GM10248 (cell line): ENCODE measurements around the gene TENT5A.

Experiments used
- CTCF ChIA-PET: fragments of 300-600 bp; sonication (Branson Sonifier 250); formaldehyde crosslinking; extraction: SDS; loops from one replicate; lab custom pipeline; 2021; ENCODE audit warnings: antibody characterized with exemption; lab: Yijun Ruan, JAX
- POLR2A ChIA-PET: fragments of 350-650 bp; sonication (Branson Sonifier 250); formaldehyde crosslinking; extraction: SDS; loops from one replicate; lab custom pipeline; 2020; ENCODE audit warnings: antibody characterized with exemption; lab: Yijun Ruan, JAX
- DNase-seq: peaks from one replicate; pipeline ENCODE4 v3.0.0; 2012; ENCODE audit errors: extremely low spot score
- CTCF ChIP-seq: IDR thresholded peaks from 2 replicates; pipeline ENCODE4 v1.5.1; 2012; ENCODE audit warnings: mild to moderate bottlenecking, low read depth; ENCODE audit errors: extremely low read depth, missing control alignments, control extremely low read depth

Gene TENT5A

GRCh38 chr6:81739230-81740195 lies 13.0 kb downstream of the TENT5A start:
- TF ChIP-seq CTCF, result no peak
- no peak for DNase-seq
- ChIA-PET CTCF (interaction anchor here (1.0 to 1.3 kb wide), 2 partner anchors 13 to 267 kb away, joined by 3 to 4 read pairs; partner anchors contain the start of gene TENT5A), POLR2A (interaction anchor here (0.5 kb wide), 1 partner anchor 768 kb away, joined by 4 read pairs; no protein-coding TSS in a partner anchor)

- no peak for TF ChIP-seq CTCF
- POLR2A ChIA-PET, result no interaction called here
- DNase-seq, result no peak
- CTCF ChIA-PET, result interaction anchor here (4.6 kb wide), 1 partner anchor 10 kb away, joined by 16 read pairs; no protein-coding TSS in a partner anchor
Measured at GRCh38 chr6:81736428-81736827, 16.1 kb downstream of the TENT5A start.

DNA sequence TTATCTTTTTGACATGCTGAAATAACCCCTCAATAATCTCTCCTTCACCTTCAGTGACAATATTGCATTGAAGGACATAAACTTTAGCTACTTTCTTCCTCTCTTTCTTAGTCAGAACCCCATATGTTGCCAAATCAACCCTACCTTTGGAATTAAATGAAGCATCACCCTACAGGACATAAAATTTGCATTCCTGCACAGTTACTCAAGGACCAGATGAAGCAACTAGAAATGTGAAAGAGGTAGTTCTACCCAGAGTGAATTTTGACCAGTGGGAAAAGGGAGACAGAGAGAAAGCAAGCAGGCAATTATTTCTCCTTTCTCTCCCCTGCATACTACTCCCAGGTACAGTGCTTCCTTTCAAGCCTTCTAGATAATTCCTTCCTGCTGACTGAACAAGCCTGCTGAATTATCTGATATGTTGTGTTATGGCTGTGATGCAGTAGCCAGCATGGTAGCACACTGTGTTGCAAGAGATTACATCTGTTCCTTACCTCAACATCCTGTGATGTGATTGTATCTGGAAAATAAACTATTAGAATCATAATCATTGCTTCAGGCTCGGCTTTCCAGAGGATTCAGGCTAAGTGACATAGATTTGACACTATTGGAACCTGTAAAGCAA lies 16.6 kb downstream of the TENT5A start:
- ChIA-PET POLR2A (no interaction called here), CTCF (interaction anchor here (1.4 to 4.8 kb wide), 6 partner anchors 8 to 305 kb away, joined by 5 to 28 read pairs (median 8); no protein-coding TSS in a partner anchor)
- no peak for DNase-seq
- no peak for TF ChIP-seq CTCF

- no peak for DNase-seq
- ChIA-PET CTCF (interaction anchor here (0.8 to 4.8 kb wide), 12 partner anchors 9 to 306 kb away, joined by 3 to 28 read pairs (median 5); no protein-coding TSS in a partner anchor), POLR2A (no interaction called here)
- no peak for TF ChIP-seq CTCF
Measured at GRCh38 chr6:81734500-81735150, 17.9 kb downstream of the TENT5A start.

- POLR2A ChIA-PET, result no interaction called here
- no peak for DNase-seq
- no peak for TF ChIP-seq CTCF
- CTCF ChIA-PET, result interaction anchor here (0.8 to 4.8 kb wide), 10 partner anchors 9 to 306 kb away, joined by 3 to 28 read pairs (median 5); no protein-coding TSS in a partner anchor
Measured at GRCh38 chr6:81734081-81734480, 18.4 kb downstream of the TENT5A start.

DNA sequence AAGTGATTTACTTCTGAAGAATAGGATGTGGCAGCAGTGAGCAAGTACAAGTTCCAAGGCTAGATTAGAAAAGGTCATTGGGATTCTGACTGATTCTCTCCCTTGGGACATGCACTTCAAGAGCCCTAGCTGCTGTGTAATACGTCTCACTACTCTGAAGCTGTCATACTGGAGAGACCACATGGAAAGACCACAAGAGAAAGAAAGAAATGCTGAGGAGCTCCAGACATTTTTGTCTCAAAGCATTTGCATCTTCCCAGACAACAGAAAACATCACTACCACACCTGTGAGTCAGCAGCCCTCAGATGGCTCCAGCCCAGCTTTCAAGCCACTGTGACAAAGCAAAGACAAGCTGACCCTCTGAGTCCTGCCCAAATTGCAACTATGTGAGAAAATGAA lies 20.7 kb downstream of the TENT5A start:
- ChIA-PET POLR2A (no interaction called here), CTCF (interaction anchor here (1.0 to 4.8 kb wide), 4 partner anchors 14 to 275 kb away, joined by 3 to 28 read pairs (median 10); no protein-coding TSS in a partner anchor)
- TF ChIP-seq CTCF, result no peak
- no peak for DNase-seq
